ENCODE results near the gene TCEA2. TPM values are rescaled to one million over a fixed set of nuclear protein-coding genes. Genes with fewer than 3 reads are reported as not detected.
"Not testable (repeated sequence)": the region's sequence is repeated elsewhere in the genome, so short reads cannot be mapped to it uniquely, and the experiment has no call there.

Gene TCEA2
- total RNA-seq, 1 donor from 2014 or later = 81.3 TPM

DNA sequence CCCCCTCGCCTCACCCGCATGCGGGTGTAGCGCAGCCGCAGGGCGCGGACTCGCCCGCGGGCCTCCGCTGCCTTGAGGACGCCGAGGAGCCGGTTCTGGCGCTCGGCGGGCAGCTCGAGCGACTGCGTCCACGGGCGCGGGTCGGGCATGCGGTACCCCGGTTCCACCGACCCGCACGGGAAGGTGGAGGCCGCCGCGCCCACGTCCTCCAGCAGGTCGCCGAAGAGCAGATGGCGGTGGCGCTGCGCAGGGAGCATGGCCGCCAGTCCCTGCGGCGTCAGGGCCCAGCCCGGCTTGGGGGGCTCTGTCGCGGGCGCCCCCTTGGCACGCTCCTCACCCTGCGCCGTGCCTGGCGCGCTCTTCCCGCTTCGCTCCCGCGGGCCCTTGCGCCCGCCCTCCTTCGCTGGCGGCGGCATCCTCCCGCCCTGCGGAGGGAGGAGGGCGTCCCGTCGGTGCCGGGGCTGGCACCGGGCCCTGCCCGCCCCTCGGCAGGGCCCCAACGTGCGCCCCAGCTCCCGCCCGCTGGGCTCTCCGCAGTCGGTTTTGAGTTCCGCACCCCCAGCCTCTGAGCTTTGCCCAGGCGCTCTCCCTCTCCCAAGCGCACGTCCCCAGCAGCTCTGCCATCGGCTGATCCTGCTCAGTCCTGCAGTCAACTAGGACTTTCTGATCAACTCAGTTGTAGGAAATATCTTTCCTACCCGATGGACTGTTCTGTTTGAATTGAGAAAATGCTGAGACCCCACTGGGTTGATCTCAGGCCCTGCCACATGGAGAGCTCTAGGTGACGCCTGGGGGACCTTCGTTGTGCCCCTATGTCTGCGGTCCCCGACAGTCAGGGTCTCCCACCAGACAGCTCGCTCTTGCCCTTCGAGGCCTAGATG, 21.0 kb downstream of the TCEA2 start, which contains the start of gene LKAAEAR1:
Gene LKAAEAR1, minus strand, starts transcription at position 595 of the 881 bp plus-strand sequence. Its CDS starts 179 bp downstream, at position 416.
- H3K36me3 Mint-ChIP-seq = no peaks in the 10 kb centered on the region
- H3K4me1 Mint-ChIP-seq = peaks cover 13% of the 10 kb centered on the region
- no peak within 1 kb of the TSS for H3K27ac Mint-ChIP-seq
- no peaks in the 10 kb centered on the region for H3K9me3 Mint-ChIP-seq
- TF ChIP-seq, protein P1, sequence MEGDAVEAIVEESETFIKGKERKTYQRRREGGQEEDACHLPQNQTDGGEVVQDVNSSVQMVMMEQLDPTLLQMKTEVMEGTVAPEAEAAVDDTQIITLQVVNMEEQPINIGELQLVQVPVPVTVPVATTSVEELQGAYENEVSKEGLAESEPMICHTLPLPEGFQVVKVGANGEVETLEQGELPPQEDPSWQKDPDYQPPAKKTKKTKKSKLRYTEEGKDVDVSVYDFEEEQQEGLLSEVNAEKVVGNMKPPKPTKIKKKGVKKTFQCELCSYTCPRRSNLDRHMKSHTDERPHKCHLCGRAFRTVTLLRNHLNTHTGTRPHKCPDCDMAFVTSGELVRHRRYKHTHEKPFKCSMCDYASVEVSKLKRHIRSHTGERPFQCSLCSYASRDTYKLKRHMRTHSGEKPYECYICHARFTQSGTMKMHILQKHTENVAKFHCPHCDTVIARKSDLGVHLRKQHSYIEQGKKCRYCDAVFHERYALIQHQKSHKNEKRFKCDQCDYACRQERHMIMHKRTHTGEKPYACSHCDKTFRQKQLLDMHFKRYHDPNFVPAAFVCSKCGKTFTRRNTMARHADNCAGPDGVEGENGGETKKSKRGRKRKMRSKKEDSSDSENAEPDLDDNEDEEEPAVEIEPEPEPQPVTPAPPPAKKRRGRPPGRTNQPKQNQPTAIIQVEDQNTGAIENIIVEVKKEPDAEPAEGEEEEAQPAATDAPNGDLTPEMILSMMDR (IDR thresholded peaks at IDR 0.05; ENCODE audit: unreplicated experiment) = no peak
- DNase-seq (ENCODE audit: low spot score in 2 of 2, unreplicated experiment in 2 of 2) = no peak
- H3K4me3 Mint-ChIP-seq = peak within 1 kb of the TSS; percentile 75
- peaks cover 77% of the 10 kb centered on the region for H3K27me3 Mint-ChIP-seq (ENCODE audit: low read depth)

DNA sequence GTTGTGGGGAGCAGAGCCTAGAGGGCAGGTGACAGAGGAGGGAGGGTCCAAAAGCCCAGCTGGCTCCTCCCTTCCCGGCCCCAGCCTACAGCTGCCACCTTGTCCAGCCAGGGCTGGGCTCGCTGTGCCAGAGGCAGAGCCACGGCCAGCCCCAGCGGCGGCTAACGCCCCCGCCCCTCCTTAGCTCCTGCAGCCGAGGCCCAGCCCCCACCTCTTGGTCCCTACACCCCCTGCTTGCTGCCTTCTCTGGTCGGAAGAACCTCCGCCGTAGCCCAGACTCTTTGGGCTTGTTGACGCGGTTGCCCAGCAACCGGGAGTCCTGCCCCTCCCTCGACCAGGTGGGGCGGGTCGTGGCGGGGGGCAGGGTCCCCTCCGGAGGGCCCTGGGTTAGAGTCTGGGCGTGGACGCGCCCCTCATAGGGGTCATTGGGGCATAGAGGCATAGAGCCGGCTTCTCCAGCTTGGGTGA, 21.7 kb downstream of the TCEA2 start:
- TF ChIP-seq, protein P1 (IDR thresholded peaks at IDR 0.05; ENCODE audit: unreplicated experiment) = no peak
- peaks cover 84% of the 10 kb centered on the region for H3K27me3 Mint-ChIP-seq (ENCODE audit: low read depth)

DNA sequence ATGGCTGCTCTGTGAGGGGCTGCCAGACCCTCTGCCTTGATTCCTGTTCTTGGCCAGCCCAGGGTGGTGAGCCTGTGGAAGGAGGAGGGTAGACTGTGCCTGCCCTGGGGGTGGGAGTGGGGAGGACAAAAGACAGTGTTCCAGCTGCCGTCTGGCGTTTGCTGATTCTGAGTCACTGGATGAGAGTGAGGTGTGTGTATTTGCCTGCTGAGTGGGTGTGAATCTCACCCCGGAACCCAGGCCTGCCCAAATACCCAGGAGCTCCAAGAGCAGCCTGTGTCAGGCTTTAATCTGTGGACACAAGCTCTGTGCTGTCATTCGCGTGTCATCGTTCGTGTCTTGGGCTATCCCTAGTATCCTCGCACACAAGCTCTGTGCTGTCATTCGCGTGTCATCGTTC, 23.8 kb downstream of the TCEA2 start:
- H3K4me3 Mint-ChIP-seq = no peak overlapping the region
- DNase-seq (ENCODE audit: low spot score in 2 of 2, unreplicated experiment in 2 of 2) = no peak
- H3K9me3 Mint-ChIP-seq = no peaks in the 10 kb centered on the region
- H3K4me1 Mint-ChIP-seq = peaks cover 8% of the 10 kb centered on the region
- TF ChIP-seq, protein P1 (IDR thresholded peaks at IDR 0.05; ENCODE audit: unreplicated experiment) = no peak
- no peaks in the 10 kb centered on the region for H3K36me3 Mint-ChIP-seq
- no peak overlapping the region for H3K27ac Mint-ChIP-seq
- peaks cover 77% of the 10 kb centered on the region for H3K27me3 Mint-ChIP-seq (ENCODE audit: low read depth)

More for the DNA sequence above, 21.7 kb downstream of the TCEA2 start:
- Mint-ChIP-seq H3K36me3 (no peaks in the 10 kb centered on the region), H3K9me3 (no peaks in the 10 kb centered on the region), H3K27ac (no peak overlapping the region), H3K4me1 (peaks cover 12% of the 10 kb centered on the region), H3K4me3 (peak overlapping the region; percentile 75)
- DNase-seq (ENCODE audit: low spot score in 2 of 2, unreplicated experiment in 2 of 2) = no peak

DNA sequence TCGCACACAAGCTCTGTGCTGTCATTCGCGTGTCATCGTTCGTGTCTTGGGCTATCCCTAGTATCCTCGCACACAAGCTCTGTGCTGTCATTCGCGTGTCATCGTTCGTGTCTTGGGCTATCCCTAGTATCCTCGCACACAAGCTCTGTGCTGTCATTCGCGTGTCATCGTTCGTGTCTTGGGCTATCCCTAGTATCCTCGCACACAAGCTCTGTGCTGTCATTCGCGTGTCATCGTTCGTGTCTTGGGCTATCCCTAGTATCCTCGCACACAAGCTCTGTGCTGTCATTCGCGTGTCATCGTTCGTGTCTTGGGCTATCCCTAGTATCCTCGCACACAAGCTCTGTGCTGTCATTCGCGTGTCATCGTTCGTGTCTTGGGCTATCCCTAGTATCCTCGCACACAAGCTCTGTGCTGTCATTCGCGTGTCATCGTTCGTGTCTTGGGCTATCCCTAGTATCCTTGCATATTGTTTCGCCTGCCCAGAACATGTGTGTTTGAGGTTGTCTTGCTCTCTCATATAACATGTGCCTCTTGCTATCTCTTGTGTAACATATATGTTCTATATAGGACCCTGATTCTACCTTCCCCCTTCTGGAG, 24.3 kb downstream of the TCEA2 start:
- H3K4me3 Mint-ChIP-seq; H3K36me3 Mint-ChIP-seq; H3K9me3 Mint-ChIP-seq; H3K27ac Mint-ChIP-seq; H3K4me1 Mint-ChIP-seq; DNase-seq (ENCODE audit: low spot score in 2 of 2, unreplicated experiment in 2 of 2): not testable (repeated sequence)
- H3K27me3 Mint-ChIP-seq (ENCODE audit: low read depth) = peaks cover 74% of the 10 kb centered on the region

DNA sequence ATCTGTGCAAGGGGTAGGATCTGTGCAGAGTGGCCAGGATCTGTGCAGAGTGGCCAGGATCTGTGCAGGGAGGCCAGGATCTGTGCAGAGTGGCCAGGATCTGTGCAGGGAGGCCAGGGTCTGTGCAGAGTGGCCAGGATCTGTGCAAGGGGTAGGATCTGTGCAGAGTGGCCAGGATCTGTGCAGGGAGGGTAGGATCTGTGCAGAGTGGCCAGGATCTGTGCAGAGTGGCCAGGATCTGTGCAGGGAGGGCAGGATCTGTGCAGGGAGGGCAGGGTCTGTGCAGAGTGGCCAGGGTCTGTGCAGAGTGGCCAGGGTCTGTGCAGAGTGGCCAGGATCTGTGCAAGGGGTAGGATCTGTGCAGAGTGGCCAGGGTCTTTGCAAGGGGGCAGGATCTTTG, 25.6 kb downstream of the TCEA2 start:
- not testable (repeated sequence) for H3K36me3 Mint-ChIP-seq; H3K4me3 Mint-ChIP-seq; H3K4me1 Mint-ChIP-seq; H3K9me3 Mint-ChIP-seq; DNase-seq (ENCODE audit: low spot score in 2 of 2, unreplicated experiment in 2 of 2); H3K27ac Mint-ChIP-seq
- peaks cover 70% of the 10 kb centered on the region for H3K27me3 Mint-ChIP-seq (ENCODE audit: low read depth)

DNA sequence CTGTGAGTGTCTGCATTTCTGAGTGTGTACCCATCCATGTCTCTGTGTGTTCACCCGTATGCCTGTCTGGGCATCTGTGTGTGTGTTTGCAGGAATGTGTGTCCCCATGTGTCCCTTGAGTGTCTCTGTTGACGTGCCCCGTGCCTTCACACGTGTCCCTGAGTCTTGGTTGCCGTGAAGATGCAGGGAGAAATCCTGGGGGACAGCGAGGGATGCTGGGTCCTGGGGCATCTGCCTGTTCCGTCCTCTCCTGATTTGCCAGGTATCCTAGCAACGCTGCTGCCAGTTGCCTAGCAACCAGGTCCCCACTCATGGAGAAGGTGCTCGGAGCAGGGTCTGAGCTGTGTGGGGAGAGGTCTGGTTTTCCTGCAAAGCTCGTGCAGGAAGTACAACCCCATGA, 27.2 kb downstream of the TCEA2 start:
- no peaks in the 10 kb centered on the region for H3K36me3 Mint-ChIP-seq
- TF ChIP-seq, protein P1 (IDR thresholded peaks at IDR 0.05; ENCODE audit: unreplicated experiment) = no peak
- no peak overlapping the region for H3K4me3 Mint-ChIP-seq
- H3K4me1 Mint-ChIP-seq = peaks cover 1% of the 10 kb centered on the region
- H3K9me3 Mint-ChIP-seq = no peaks in the 10 kb centered on the region
- peaks cover 59% of the 10 kb centered on the region for H3K27me3 Mint-ChIP-seq (ENCODE audit: low read depth)
- no peak overlapping the region for H3K27ac Mint-ChIP-seq
- DNase-seq (ENCODE audit: low spot score in 2 of 2, unreplicated experiment in 2 of 2) = no peak
